Measurements from ENCODE around the gene RPL38.

RPL38 gene

GRCh38 chr17:74227271-74228080 is 24.0 kb downstream of the RPL38 start:
- DNase-seq, result no peak

- no peak for DNase-seq
Measured at GRCh38 chr17:74228306-74228978, 25.0 kb downstream of the RPL38 start.

DNA sequence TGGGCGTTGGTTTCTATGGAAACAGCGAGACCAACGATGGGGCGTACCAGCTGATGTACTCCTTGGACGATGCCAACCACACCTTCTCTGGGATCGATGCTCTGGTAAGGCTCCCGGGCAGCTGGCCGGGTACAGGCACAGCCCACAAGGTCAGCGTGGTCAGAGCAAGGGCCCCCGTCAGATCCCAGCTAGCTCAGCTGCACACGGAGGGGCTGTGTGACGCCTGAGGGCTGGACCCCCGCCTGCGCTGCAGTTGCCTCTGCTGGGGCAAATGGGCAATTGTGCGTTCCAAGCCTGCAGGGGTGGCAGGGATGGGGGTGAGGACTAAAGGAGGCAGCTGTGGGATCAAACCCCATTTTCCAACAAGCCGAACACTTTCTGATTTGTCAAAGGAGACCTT is 27.4 kb downstream of the RPL38 start:
- no peak for DNase-seq

- no peak for DNase-seq
Measured at GRCh38 chr17:74231928-74232907, 28.7 kb downstream of the RPL38 start.

- no peak for DNase-seq
Measured at GRCh38 chr17:74233937-74234336, 30.5 kb downstream of the RPL38 start.

DNA sequence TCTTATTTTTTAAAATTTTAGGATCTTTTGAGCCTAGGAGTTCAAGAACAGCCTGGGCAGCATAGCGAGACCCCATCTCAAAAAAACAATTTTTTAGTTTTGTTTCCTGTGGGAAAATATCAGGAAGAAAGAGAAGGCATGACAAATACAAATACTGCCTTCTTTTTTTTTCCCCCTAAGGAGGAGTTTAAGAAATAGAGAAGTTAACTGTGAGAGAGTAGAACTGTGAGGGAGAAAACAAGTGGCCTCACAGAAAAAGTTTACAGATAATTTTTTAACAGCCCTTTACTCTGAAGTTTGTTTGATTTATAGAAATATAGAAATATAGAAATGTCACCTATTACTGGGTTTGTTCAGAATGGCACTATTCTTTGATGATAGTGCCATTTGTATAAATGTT is 31.0 kb downstream of the RPL38 start:
- no peak for DNase-seq

DNA sequence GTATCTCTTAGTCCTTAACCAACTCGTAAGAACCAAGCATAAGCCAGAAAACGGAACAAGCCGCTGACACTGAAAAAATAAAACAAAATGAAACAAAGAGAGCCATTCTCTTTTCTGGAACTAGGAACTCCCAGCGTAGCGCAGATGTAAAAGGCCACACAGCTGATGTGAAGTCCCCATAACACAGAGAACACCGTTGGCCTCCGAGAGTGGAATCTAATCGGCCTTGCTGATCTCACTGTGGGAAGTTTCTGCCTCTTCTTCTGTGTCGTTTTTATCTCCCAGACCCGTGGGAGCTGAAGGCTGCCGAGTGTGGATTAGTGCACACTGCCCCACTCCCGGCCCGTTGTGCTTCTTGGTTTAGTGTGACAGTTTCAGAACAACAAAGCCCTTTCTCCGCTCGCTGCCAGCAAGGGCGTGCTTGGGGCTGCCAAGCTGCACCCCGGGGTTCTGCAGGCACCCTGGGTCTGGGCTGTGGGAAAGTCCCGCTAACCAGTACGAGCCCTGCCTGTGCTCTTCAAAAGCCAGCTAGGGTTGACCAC is 31.6 kb downstream of the RPL38 start:
- no peak for DNase-seq

DNA sequence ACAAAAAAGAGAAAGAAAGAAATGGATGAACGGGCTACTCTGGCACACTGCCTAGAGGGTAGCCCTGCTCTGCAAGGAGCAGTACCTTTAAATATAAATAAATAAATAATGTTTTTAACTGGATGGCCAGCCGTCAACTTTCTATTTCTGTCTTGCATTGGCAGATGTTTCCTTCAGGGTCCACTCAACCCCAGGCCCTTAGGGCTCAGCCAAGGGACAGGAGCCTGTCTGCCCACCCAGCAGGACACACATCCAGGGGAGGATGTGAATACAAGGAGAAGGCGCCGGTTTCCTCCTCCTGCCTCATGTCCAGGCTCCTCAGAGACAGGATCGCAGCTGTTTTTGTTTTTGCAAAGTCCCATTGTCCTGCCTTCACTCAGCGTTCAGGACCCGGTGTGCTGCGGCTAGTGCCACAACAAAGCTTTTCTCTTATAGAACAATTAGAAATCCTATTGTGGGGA is 32.5 kb downstream of the RPL38 start:
- DNase-seq, result no peak

DNA sequence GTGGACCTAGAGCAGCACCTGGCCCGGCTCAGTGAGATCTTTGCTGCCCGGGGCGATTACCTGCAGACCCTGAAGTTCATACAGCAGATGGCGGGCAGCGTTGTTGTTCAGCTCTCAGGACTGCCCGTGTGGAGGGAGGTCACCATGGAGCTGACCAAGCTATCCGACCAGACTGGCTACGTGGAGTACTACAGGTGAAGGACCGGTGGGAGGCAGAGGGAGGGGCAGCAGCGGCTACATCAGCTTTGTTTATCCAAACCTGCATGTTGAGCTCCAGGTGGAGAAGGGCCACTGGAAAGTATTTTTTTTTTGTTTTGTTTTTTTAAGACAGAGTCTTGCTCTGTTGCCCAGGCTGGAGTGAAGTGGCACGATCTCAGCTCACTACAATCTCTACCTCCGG is 33.8 kb downstream of the RPL38 start:
- DNase-seq, result no peak

- no peak for DNase-seq
Measured at GRCh38 chr17:74239172-74239571, 35.7 kb downstream of the RPL38 start.

DNA sequence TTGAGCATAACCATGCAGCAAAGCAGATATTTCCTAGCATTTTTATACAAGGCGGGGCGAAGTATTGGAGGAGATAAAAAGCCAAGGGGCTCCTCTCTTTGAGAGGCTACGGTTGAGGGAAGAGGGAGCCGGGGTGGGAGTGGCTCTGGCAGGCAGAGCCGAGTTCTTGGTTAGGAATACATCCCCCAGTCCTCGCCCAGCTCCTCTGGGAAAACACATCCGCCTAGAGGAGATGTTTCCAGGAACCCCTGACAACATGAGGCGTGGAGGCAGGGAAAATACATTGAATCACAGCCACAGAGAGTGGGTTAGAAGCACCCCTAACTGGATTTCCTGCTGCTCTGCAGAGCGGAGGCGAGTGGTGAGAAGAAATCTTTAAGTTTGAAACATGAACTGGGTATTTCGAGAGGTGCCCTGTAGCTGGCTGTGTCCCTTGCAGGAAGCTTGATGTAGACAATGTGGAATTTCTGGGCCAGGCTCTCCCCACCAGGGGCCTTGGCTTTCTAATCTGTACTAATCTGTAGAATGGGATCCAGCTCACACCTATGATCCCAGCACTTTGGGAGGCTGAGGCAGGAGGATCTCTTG is 37.2 kb downstream of the RPL38 start:
- DNase-seq, result no peak

DNA sequence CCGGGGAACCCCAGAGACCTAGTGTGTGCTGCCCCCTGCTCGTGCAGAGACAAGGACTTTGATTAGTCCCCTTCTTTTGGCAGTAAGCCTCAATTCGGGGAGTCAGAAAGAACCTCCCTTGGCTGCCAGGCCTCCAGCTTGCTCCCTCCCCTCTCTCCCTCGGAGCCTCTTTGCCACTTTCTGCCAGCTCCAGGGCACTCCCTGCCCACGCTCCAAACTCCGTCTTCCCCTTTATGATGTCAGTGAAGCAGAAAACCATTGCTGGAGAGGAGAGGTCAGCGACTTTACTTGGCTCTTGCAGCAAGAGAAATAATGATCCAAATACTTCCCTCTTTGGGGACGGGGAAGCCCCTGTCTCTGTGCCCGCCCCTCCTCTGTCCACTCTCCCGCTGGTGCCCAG is 38.0 kb downstream of the RPL38 start:
- no peak for DNase-seq

GRCh38 chr17:74241847-74242246 is 38.4 kb downstream of the RPL38 start:
- no peak for DNase-seq

DNA sequence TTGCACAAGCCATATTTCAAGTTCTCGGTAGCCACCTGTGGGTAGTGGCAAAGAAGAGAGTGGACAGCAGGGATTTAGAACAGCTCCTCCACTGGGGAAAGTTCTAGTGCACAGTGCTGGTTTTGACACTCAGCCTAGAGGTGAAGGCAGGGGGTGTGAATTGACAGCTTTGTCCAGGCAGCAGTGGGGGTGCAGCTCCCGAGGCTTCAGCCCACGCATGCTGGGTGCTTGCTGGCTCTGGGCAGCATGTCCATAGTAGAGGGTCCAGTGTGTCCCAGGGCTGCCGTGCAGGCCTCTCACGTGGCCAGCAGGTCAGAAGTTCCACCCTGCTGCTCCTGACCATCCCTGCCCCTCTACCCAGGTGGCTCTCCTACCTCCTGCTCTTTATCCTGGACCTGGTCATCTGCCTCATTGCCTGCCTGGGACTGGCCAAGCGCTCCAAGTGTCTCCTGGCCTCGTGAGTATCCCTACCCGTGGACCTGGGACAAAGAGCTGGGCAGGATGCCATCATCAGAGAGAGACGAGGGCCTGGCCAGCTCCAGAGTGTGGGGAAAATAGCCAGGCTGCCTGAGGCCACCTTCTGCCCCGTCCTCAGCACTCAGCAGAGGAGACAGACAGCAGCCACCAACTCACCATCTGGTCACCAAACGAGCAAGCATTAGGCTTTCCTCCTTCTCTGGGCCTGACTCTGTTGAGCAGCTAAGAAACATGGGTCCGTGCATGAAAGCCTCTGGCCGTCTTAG is 39.7 kb downstream of the RPL38 start:
- DNase-seq, result no peak

- DNase-seq, result no peak
Measured at GRCh38 chr17:74244128-74244527, 40.6 kb downstream of the RPL38 start.

- no peak for DNase-seq
Measured at GRCh38 chr17:74244548-74244947, 41.1 kb downstream of the RPL38 start.

DNA sequence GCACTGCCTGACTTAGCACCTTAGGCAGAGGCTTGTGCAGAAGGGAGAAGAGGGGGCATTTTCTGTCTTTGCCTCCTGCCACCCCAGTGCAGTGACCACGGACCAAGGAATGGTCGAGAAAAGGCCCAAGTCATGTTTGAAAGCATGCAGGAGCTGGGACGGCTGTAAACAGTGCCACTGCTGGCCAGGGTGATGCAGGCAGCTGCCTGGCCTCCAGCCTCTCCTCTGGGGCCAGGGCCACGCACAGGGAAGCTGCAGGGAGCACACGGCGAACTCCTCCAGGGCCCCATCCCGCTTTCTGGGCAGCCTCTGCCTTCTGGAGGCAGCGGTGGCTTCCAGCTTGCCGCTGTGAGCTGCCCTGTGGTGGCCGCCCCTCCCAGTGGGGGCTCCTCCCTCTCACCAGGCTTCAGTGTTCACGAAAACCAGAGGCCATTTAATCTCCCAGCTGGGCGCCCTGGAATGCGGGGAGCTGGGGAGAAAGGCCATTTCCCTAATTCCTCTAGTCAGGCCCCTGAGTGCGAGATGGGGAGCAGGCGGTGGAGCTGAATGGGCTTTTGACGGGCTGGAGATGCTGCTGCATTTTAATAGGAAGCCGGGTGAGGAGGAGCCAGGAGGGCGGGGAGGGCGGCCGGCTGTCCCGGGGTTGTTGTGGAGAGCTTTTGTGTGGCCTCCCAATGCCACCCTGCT is 41.8 kb downstream of the RPL38 start:
- DNase-seq, result no peak

DNA sequence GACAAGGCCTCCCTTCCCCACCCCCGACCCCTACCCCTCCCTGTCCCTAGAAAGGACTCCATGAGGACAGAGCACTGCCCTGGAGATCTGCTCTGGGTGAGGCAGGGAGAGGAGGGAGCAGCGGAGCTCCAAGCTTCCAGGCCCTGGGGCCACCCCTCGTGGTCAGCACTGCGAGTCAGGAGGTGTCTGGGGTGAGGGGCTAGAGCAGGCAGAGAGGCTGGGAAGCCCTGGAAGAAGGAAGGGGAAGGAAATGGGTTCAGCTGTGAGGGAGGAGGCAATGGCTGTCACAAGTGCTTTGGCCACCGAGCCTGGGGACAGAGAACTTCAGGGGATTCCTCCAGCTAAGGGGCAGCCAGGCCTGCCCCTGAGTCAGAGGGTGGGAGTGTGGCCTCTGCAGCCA is 42.4 kb downstream of the RPL38 start:
- DNase-seq, result no peak

- no peak for DNase-seq
Measured at GRCh38 chr17:74249590-74250270, 46.3 kb downstream of the RPL38 start.

DNA sequence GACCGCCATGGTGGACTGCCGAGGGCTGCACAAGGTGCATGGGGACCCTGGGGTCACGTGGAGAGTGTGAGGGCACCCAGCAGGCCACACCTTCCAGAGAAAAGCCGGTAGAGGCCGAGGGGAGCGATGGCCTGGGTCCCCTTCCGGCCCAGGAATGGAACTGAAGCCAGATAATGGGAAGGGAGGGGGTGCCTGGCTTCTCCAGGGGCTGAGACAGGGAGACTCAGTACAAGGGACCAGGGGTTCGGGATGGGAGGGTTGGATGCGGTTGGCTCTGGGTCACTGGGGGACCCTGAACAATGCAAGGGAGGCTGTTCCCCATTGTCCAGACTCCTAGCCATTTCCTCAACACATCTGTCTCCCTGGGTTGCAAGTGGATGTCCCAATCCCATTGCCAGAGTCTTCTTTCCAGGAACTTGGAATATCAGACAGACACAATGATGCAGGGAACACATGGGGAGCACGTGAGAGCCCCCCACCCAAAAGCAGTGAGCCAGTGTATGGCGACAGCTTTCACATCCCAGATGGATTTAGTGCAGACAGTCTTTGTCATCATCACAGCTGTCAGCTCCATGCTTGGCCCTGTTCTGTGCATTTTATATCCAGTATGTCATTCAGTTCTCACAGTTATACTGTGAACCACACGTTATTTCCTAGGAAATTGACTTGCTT is 47.0 kb downstream of the RPL38 start:
- DNase-seq, result no peak
